HG02610 (cell line): Measurements from ENCODE around the gene SIAH1.
"Not testable (repeated sequence)": the region's sequence is repeated elsewhere in the genome, so short reads cannot be mapped to it uniquely, and the experiment has no call there.

Source experiments
- ATAC-seq: cut with Tn5 transposase; IDR thresholded peaks from one replicate; pipeline ENCODE4 v1.9.1; 2021; ENCODE audit warnings: mild to moderate bottlenecking, moderate library complexity; ENCODE audit not compliant: unreplicated experiment

Gene SIAH1

GRCh38 chr16:48367441-48368049, 17.7 kb downstream of the SIAH1 start:
- no peak for ATAC-seq

DNA sequence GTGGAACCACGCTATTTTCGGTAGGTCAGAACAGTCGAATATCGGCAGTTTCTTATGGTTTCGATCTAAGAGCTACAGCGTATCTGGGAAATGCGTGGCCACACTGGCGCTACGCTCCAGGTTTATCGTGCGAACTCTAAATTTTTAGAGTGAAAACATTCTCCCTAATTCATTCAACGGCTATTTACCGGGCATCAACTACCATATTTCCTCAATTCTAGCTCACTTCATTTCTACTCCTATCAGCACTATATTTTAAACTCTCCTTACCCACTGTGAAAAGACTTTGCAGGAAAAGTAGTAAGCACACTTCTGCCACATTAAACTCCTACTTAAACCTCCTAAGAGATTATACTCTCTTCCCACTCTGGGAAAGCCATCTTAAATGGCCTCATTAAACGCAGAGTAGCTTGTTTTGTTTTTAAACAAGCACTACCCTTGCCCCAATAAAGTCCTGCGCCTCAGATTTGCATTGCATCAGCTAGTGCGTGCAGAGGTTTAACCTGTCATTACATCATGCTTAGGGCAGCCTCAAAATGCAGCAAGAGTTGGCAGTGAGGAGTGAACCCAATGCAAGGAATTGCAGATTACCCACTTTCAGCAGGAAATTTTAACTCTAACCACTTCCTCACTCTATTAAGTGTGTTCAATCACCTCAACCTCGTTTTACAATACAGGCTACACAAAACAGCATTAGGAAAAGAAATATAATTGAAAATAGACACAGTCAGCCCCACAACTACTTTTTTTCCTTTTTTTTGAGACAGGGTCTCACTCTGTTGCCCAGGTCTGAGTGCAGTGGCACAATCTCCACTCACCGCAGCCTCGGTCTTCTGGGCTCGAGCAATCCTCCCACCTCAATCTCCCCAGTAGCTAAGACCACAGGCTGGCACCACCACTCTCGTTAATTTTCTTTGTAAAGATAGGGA, 18.8 kb downstream of the SIAH1 start:
- peak; percentile 63 for ATAC-seq

DNA sequence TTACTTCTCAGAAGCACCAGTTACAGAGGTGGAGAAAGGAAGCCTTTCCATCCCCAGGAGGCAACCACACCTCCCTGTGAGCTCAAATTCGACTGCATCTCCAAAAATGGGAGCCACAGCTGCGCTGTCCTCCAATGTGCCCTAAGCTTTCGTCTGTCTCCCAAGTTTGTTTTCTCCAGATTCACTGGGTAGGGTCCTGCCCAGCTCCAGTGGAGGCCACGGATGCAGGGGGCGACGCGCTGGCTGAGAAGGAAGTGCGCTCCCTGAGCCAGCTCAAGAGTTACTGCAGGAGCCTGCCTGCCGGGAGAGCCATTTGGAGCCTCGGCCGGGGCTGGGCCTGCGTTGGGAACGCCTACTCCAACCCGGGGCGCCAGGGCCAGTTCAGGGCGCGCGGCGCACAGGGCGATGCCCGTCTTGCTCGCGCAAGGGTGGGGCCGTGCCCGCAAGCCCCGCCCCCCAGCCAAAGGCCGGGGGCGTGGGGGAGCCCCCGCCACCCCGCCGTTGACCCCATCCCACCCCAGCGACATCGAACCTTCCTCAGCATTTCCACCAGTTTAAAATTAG, 19.5 kb downstream of the SIAH1 start:
- ATAC-seq: peak; percentile 92

GRCh38 chr16:48365025-48365600, 20.1 kb downstream of the SIAH1 start:
- no peak for ATAC-seq

DNA sequence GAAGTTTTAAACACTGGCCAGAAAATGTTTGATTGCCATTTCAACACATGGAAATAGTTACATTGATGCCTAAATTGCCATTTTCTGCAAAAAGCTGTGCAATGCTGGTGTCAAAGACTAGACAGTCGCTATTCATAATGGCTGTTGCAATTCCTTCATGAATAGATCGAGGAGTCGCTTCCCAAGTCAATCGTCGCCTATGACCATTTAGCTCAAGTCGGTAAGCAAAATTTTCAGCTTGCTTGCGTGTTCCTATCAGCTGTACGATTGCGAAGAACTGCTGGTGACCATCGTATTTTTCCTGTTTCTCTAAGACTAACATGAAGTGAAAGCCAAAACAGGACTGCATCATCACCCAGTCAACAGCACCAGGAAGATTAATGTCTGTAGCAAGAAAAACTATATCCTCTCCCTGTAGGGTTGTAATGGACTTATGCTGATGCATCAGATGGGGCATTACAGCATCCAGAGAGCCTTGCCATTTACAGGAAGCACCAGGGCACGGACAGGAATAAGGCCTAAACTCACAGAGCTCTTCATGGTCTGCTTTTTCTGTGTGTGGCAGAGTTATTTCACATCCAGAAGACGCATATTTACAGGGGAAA, 23.6 kb downstream of the SIAH1 start:
- no peak for ATAC-seq

DNA sequence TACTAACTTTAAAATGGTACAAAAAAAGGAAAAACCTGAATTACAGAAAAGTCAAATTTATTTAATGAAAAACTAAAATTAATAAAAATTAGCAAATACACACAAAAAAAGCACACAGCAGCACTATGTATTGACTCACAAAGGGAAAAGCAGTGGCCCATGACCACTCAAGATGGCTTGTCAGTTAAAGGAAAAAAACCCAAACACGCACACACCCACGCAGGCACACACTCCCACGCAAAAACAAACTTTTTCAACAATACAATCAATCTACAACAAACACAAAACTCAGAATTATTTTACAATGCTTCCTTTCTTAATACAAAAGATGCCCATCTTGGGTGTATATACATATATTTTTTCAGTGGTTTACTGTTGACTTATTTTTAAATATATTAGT, 24.2 kb downstream of the SIAH1 start:
- no peak for ATAC-seq

DNA sequence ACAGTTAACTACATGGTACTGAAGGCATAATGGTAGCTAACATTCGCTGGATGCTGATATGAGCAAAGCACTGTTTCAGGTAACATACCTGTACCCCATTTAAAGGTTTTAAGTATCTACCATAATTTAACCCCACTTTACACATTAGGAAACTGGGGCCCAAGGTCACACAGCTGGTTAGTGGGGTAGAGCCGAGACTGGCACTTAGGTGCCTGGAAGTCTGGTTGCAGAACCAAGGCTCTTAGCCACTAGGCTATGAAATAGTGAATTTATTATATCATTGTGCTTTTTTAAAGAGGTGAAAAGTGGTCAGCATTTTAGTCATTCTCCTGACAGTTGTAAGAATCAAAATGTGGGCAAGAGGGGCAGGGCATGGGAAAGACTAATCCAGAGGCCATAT, 25.2 kb downstream of the SIAH1 start:
- no peak for ATAC-seq

DNA sequence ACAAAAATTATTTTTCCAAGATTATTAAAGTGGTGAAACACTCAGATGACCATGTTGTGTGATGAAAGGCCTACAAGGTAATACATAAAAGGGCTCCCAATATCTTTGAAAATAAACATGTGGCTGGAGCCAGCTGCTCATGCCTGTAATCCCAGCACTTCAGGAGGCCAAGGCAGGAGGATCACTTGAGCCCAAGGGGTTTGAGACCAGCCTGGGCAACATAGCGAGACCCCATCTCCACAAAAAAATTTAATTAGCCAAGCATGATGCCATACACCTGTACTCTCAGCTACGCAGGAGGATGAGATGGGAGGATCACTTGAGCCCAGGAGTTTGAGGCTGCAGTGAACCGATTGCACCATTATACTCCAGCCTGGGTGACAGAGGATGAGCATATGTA, 26.8 kb downstream of the SIAH1 start:
- no peak for ATAC-seq

GRCh38 chr16:48356633-48357376, 28.4 kb downstream of the SIAH1 start:
- ATAC-seq: no peak

DNA sequence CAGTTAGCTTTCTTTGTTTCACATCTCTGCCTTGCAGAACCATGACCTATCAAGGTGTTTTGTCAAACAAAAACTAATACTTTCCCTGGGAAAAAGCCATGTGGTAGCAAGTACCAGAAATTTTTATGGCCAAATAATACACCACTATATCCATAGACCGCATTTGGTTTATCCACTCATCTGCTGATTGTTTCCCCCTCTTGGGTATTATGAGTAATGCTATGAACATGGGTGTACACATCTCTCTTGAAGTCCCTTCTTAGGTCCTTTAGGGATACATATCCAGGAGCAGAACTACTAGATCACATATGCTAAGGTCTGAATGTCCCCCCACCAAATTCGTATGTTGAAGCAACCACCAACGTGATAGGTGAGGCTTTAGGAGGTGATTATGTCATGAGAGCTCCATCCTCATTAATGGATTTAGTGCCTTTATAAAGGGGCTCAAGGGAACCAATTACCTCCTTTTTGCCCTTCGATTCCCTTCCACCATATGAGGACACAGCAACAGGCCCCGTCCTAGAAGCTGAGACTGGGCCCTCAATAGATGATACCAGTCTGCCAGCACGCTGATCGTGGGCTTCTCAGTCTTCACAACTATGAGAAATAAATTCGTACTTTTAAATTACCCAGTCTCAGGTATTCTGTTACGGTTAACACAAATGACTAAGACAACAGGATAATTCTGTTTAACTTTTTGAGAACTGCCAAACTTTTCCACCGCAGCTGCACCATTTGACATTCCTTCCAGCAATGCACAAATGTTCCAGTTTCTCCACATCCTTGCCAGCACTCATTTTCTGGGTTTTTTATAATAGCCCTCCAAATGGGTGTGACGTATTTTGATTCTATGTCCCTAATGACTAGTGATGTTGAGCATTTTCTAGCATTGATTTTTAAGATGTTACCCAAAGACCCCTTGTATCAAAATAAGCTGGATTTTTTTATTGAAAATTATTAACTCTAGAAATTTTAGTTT, 30.0 kb downstream of the SIAH1 start:
- no peak for ATAC-seq

DNA sequence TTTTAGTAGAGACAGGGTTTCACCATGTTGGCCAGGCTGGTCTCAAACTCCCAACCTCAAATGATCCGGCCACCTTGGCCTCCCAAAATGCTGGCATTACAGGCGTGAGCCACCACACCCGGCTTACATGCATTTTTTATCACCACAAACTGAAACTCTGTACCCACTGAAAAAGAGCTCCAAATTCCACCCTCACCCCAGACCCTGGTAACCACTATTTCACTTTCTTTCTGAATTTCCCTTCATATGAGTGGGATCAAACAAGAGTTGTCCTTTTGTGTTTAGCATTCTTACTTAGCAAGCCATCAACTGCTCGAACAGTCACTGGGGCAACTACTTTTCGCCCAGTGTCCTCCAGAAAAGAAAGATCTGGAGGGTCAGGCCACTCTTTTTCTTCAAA, 30.8 kb downstream of the SIAH1 start:
- not testable (repeated sequence) for ATAC-seq

DNA sequence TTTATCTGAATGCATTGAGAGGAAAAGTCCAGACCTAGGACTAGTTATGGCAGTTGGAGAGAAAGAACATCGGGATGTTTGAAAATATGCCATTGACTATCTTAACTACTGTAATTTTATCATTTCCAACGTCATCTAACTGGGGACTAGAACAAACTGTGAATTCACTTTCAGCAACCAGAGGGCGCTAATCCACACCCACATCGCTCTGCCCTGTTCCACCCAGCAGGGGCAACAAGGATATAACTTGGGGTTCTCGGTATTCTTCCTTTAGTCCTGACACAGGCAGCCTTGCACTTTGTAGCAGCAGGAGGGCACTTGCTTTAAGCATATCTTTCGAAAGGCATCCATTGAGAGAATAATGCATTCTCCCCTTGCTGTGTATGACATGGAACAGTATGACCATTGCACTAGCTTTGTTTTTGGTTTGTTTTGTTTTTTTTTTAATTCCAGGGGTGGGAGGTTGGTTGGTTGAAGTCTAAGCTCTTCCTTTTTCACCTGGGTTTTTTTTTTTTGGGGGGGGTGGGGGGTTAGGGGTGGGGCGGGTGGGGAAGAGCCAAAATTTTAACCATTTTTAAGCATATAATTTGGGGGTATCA, 31.5 kb downstream of the SIAH1 start:
- peak; percentile 57 for ATAC-seq

- no peak for ATAC-seq
Observed at GRCh38 chr16:48352648-48353390, 32.4 kb downstream of the SIAH1 start.

GRCh38 chr16:48350736-48351135, 34.5 kb downstream of the SIAH1 start:
- ATAC-seq: no peak

GRCh38 chr16:48347980-48348379, 37.2 kb downstream of the SIAH1 start:
- no peak for ATAC-seq

- no peak for ATAC-seq
Observed at GRCh38 chr16:48347191-48347865, 37.9 kb downstream of the SIAH1 start.

- no peak for ATAC-seq
Observed at GRCh38 chr16:48342591-48342990, 42.6 kb downstream of the SIAH1 start.

- ATAC-seq: no peak
Observed at GRCh38 chr16:48340054-48340453, 45.2 kb downstream of the SIAH1 start.
